WTC11 (cell line): ENCODE data around the gene PHOSPHO1.

Source experiments
- CREB1 ChIP-seq: sonication (generic); formaldehyde crosslinking; IDR thresholded peaks from 2 replicates; pipeline ENCODE4 v1.8.0; 2023; ENCODE audit warnings: mild to moderate bottlenecking, missing genetic modification reagents
- CTCF ChIP-seq: fragments of 200-600 bp; IDR thresholded peaks from 2 replicates; pipeline ENCODE4 v1.8.0; 2022; ENCODE audit warnings: antibody characterized with exemption
- JUN ChIP-seq: sonication (generic); formaldehyde crosslinking; IDR thresholded peaks from 2 replicates; pipeline ENCODE4 v1.8.0; 2023; ENCODE audit warnings: mild to moderate bottlenecking, missing genetic modification reagents
- SMAD3 ChIP-seq: sonication (generic); formaldehyde crosslinking; IDR thresholded peaks from 2 replicates; pipeline ENCODE4 v1.8.0; 2022; ENCODE audit warnings: missing genetic modification reagents, mild to moderate bottlenecking, borderline replicate concordance
- TCF7 ChIP-seq: sonication (generic); formaldehyde crosslinking; IDR thresholded peaks from 2 replicates; pipeline ENCODE4 v1.8.0; 2022; ENCODE audit warnings: mild to moderate bottlenecking, low read depth, missing genetic modification reagents, moderate library complexity
- ZNF232 ChIP-seq: sonication (generic); formaldehyde crosslinking; IDR thresholded peaks from 2 replicates; pipeline ENCODE4 v1.8.0; 2022; ENCODE audit warnings: mild to moderate bottlenecking, missing genetic modification reagents
- ZNF423 ChIP-seq: fragments of 250-450 bp; sonication (Bioruptor Pico); IDR thresholded peaks from 2 replicates; pipeline ENCODE4 v2.1.2; 2022; ENCODE audit warnings: mild to moderate bottlenecking, moderate library complexity

GRCh38 chr17:49217651-49218413, 12.8 kb downstream of the PHOSPHO1 start:
- TF ChIP-seq CTCF (no peak), TCF7 (no peak), ZNF232 (CRISPR knock-in tag) (no peak), CREB1 (no peak), ZNF423 (CRISPR knock-in tag) (no peak), JUN (CRISPR knock-in tag) (no peak), SMAD3 (CRISPR knock-in tag) (no peak)
